ENCODE results near the gene TCTN3. TPM values are rescaled to one million over a fixed set of nuclear protein-coding genes. Genes with fewer than 3 reads are reported as not detected.
"Not testable (repeated sequence)": the region's sequence is repeated elsewhere in the genome, so short reads cannot be mapped to it uniquely, and the experiment has no call there.

TCTN3 gene
- total RNA-seq, 4 donors from 2014 or later: 15.4 to 23.5 (median 21.8) TPM

- H3K27ac ChIP-seq (replicated peaks in 1 of 4): no peak overlapping the region
- peaks cover 10 to 23% (median 14%) of the 10 kb centered on the region in 4 donors for H3K4me1 ChIP-seq
- H3K36me3 ChIP-seq: no peaks in the 10 kb centered on the region
- no peak overlapping the region for H3K4me3 ChIP-seq
- WGBS: 88% methylated on average over 3 of the region's 3 CpGs
- DNase-seq (ENCODE audit: extremely low spot score): no peak
- intact Hi-C loops (cut with DNase I): no loop called here
- no peaks in the 10 kb centered on the region for H3K27me3 ChIP-seq
- no peaks in the 10 kb centered on the region for H3K9me3 ChIP-seq
- TF ChIP-seq POLR2AphosphoS5 (IDR thresholded peaks at IDR 0.05) (no peak), CTCF (IDR thresholded peaks at IDR 0.05) (no peak), POLR2A (IDR thresholded peaks at IDR 0.05; ENCODE audit: low read depth) (no peak), EP300 (IDR thresholded peaks at IDR 0.05) (no peak)
These were observed 45.3 kb upstream of the TCTN3 start for GRCh38 chr10:95739056-95739455.

GRCh38 chr10:95732907-95733306, 39.2 kb upstream of the TCTN3 start:
- intact Hi-C loops (cut with DNase I): not testable (repeated sequence)

GRCh38 chr10:95730233-95730632, 36.5 kb upstream of the TCTN3 start:
- intact Hi-C loops (cut with DNase I): no loop called here
- Histone ChIP-seq H3K27ac (replicated peaks in 1 of 4) (peak overlapping the region; percentile 5 to 54 (median 44)), H3K9me3 (peaks cover 0 to 12% (median 10%) of the 10 kb centered on the region in 4 donors)

More at GRCh38 chr10:95732907-95733306, 39.2 kb upstream of the TCTN3 start:
- Histone ChIP-seq H3K4me1 (peaks cover 0 to 13% (median 4%) of the 10 kb centered on the region in 4 donors), H3K9me3 (peaks cover 0 to 12% (median 10%) of the 10 kb centered on the region in 4 donors)
- DNase-seq (ENCODE audit: extremely low spot score); H3K27me3 ChIP-seq; H3K36me3 ChIP-seq; H3K4me3 ChIP-seq; H3K27ac ChIP-seq (replicated peaks in 1 of 4): not testable (repeated sequence)
- WGBS: 91% methylated on average over 6 of the region's 6 CpGs

GRCh38 chr10:95729323-95730055, 35.8 kb upstream of the TCTN3 start:
- H3K4me1 ChIP-seq: peaks cover 0 to 13% (median 4%) of the 10 kb centered on the region in 4 donors
- 75% methylated on average over 3 of the region's 3 CpGs for WGBS
- H3K27ac ChIP-seq (replicated peaks in 1 of 4): peak overlapping the region; percentile 5 to 54 (median 44)
- no peak for DNase-seq (ENCODE audit: extremely low spot score)
- no peak for TF ChIP-seq EP300 (IDR thresholded peaks at IDR 0.05)
- no peak for TF ChIP-seq POLR2A (IDR thresholded peaks at IDR 0.05; ENCODE audit: low read depth)
- no peak for TF ChIP-seq CTCF (IDR thresholded peaks at IDR 0.05)
- no peak for TF ChIP-seq POLR2AphosphoS5 (IDR thresholded peaks at IDR 0.05)
- intact Hi-C loops (cut with DNase I): no loop called here
- no peak overlapping the region for H3K4me3 ChIP-seq
- peaks cover 0 to 12% (median 11%) of the 10 kb centered on the region in 4 donors for H3K9me3 ChIP-seq
- no peaks in the 10 kb centered on the region for H3K36me3 ChIP-seq
- H3K27me3 ChIP-seq: no peaks in the 10 kb centered on the region

More at GRCh38 chr10:95730233-95730632, 36.5 kb upstream of the TCTN3 start:
- Histone ChIP-seq H3K4me3 (no peak overlapping the region), H3K4me1 (peaks cover 0 to 13% (median 4%) of the 10 kb centered on the region in 4 donors), H3K36me3 (no peaks in the 10 kb centered on the region), H3K27me3 (no peaks in the 10 kb centered on the region)
- no peak for TF ChIP-seq POLR2A (IDR thresholded peaks at IDR 0.05; ENCODE audit: low read depth)
- TF ChIP-seq EP300 (IDR thresholded peaks at IDR 0.05): no peak
- no peak for TF ChIP-seq CTCF (IDR thresholded peaks at IDR 0.05)
- no peak for TF ChIP-seq POLR2AphosphoS5 (IDR thresholded peaks at IDR 0.05)
- no peak for DNase-seq (ENCODE audit: extremely low spot score)
- WGBS: 92% methylated on average over 1 of the region's 1 CpG

- TF ChIP-seq POLR2AphosphoS5 (IDR thresholded peaks at IDR 0.05) (peak in 1 of 2 donors; percentile 69), POLR2A (IDR thresholded peaks at IDR 0.05; ENCODE audit: low read depth) (no peak), CTCF (IDR thresholded peaks at IDR 0.05) (peak in 2 of 3 experiments; percentile 11 to 17), EP300 (IDR thresholded peaks at IDR 0.05) (peak; percentile 47)
- Histone ChIP-seq H3K36me3 (no peaks in the 10 kb centered on the region), H3K27me3 (no peaks in the 10 kb centered on the region), H3K27ac (replicated peaks in 1 of 4) (no peak overlapping the region), H3K4me3 (no peak overlapping the region), H3K9me3 (peaks cover 0 to 15% (median 9%) of the 10 kb centered on the region in 4 donors), H3K4me1 (peaks cover 0 to 13% (median 4%) of the 10 kb centered on the region in 4 donors)
- no peak for DNase-seq (ENCODE audit: extremely low spot score)
- intact Hi-C loops (cut with DNase I): no loop called here
- WGBS: 37% methylated on average over 4 of the region's 4 CpGs
These were observed 34.8 kb upstream of the TCTN3 start for GRCh38 chr10:95728526-95728925.

- DNase-seq (ENCODE audit: extremely low spot score); H3K4me1 ChIP-seq; H3K27ac ChIP-seq (replicated peaks in 1 of 4); H3K9me3 ChIP-seq; H3K36me3 ChIP-seq; H3K27me3 ChIP-seq; intact Hi-C loops (cut with DNase I); H3K4me3 ChIP-seq: not testable (repeated sequence)
- WGBS: 88% methylated on average over 4 of the region's 4 CpGs
These were observed 28.8 kb upstream of the TCTN3 start for GRCh38 chr10:95722496-95722895.

- H3K4me1 ChIP-seq; H3K27me3 ChIP-seq; H3K4me3 ChIP-seq; H3K27ac ChIP-seq (replicated peaks in 1 of 4); H3K9me3 ChIP-seq; DNase-seq (ENCODE audit: extremely low spot score); H3K36me3 ChIP-seq; intact Hi-C loops (cut with DNase I): not testable (repeated sequence)
- WGBS: 93% methylated on average over 7 of the region's 7 CpGs
These were observed 27.0 kb upstream of the TCTN3 start for GRCh38 chr10:95720745-95721144.
